A673 (cell line): ENCODE measurements around the gene PHC2.

ENCODE experiments used
- CTCF ChIP-seq: fragments of 300-800, 200-600 bp; sonication (generic); conservative IDR thresholded peaks from 2 replicates; pipeline ENCODE4 v1.5.1; 2017; ENCODE audit warnings: low read depth, mild to moderate bottlenecking, antibody characterized with exemption, low read length, moderate library complexity, mixed read lengths
- EZH2 ChIP-seq: fragments of 200-600 bp; sonication (generic); IDR thresholded peaks from 2 replicates; pipeline ENCODE4 v1.6.1; 2017; ENCODE audit warnings: borderline replicate concordance, low read depth, mild to moderate bottlenecking, mixed read lengths, antibody characterized with exemption, low read length; ENCODE audit not compliant: poor library complexity, severe bottlenecking

- TF ChIP-seq CTCF = no peak
- TF ChIP-seq EZH2 = no peak
Measured at GRCh38 chr1:33371334-33371733, 59.6 kb downstream of the PHC2 start.
